Chondrocyte (in vitro differentiated cells): Measurements from ENCODE around the gene ELF2. TPM values are rescaled to one million over a fixed set of nuclear protein-coding genes. Genes with fewer than 3 reads are reported as not detected.
A peak's percentile ranks its signal among the peaks of the same experiment; 100 is the strongest.

ENCODE experiments used
- DNase-seq: peaks from one replicate; pipeline ENCODE4 v3.0.0; 2021; ENCODE audit warnings: mixed read lengths, low spot score
- H3K27ac Mint-ChIP-seq: one replicate; pipeline ENCODE4 v1.8.0; 2021; ENCODE audit warnings: mild to moderate bottlenecking, moderate library complexity, mixed read lengths; ENCODE audit not compliant: unreplicated experiment
- H3K27me3 Mint-ChIP-seq: 2 replicates; pipeline ENCODE4 v1.8.0; 2021; ENCODE audit warnings: low read depth, mixed read lengths
- H3K36me3 Mint-ChIP-seq: 2 replicates; pipeline ENCODE4 v1.8.0; 2021; ENCODE audit warnings: low read depth, mixed read lengths
- H3K4me1 Mint-ChIP-seq: 2 replicates; pipeline ENCODE4 v1.8.0; 2021; ENCODE audit warnings: low read depth, mild to moderate bottlenecking, mixed read lengths
- H3K4me3 Mint-ChIP-seq: one replicate; pipeline ENCODE4 v1.8.0; 2021; ENCODE audit warnings: mild to moderate bottlenecking, moderate library complexity, mixed read lengths; ENCODE audit not compliant: unreplicated experiment
- H3K9me3 Mint-ChIP-seq: 2 replicates; pipeline ENCODE4 v1.8.0; 2021; ENCODE audit warnings: low read depth, mixed read lengths
- total RNA-seq: library from RNA; stranded (reverse); gene quantifications from 3 replicates; pipeline ENCODE4 v1.2.1, GENCODE V29; 2021
- TF ChIP-seq, protein P1 (sequence below): fragments of 200-600 bp; sonication (generic); IDR thresholded peaks from 2 replicates; pipeline ENCODE4 v1.5.0; 2021; ENCODE audit warnings: antibody characterized with exemption, mild to moderate bottlenecking, moderate library complexity

The ELF2 gene
- total RNA-seq, 1 donor from 2014 or later = 30.2 TPM

DNA sequence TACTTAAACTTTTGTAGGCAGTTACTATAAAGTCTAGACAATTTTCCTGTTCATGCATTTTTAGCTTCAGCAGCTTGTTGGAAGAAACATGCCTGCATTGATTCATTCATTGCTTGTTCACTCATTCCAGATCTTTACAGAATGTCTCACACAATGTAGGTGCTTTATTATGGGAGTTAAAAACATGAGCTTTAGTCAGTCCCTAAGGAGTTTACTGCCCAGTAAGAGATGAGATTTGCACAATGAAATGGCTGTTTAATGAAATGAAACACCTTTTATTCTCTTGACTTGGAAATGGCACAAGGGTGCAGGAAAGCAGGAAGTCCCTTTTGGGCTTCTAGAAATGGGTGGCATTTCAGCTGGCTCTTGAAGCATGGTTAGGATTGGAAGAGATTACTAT is 158.5 kb downstream of the ELF2 start:
- TF ChIP-seq, protein P1, sequence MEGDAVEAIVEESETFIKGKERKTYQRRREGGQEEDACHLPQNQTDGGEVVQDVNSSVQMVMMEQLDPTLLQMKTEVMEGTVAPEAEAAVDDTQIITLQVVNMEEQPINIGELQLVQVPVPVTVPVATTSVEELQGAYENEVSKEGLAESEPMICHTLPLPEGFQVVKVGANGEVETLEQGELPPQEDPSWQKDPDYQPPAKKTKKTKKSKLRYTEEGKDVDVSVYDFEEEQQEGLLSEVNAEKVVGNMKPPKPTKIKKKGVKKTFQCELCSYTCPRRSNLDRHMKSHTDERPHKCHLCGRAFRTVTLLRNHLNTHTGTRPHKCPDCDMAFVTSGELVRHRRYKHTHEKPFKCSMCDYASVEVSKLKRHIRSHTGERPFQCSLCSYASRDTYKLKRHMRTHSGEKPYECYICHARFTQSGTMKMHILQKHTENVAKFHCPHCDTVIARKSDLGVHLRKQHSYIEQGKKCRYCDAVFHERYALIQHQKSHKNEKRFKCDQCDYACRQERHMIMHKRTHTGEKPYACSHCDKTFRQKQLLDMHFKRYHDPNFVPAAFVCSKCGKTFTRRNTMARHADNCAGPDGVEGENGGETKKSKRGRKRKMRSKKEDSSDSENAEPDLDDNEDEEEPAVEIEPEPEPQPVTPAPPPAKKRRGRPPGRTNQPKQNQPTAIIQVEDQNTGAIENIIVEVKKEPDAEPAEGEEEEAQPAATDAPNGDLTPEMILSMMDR = no peak
- Mint-ChIP-seq H3K36me3 (peaks cover 6% of the 10 kb centered on the region), H3K27me3 (no peaks in the 10 kb centered on the region), H3K9me3 (no peaks in the 10 kb centered on the region), H3K4me1 (peaks cover 70% of the 10 kb centered on the region), H3K27ac (peak overlapping the region; percentile 60), H3K4me3 (peak overlapping the region; percentile 89)
- no peak for DNase-seq

DNA sequence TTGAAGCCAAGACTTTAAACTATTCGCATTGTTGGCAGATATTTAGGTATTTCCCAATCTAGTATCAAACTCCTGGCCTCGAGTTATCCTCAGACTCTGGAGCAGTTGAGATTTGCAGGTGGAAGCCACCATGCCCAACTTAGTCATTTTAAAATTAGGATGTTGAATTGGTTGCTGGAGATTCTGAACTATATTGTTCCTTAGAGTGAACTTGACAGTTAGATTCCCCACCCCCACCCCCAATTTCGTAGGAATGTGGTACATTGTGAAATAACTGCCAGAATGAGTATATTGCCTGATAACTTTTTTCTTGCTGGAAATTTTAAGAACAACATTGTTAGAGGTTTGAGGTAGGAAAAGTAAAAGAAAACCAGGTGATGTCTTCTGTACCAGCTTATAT is 159.2 kb downstream of the ELF2 start:
- Mint-ChIP-seq H3K27me3 (no peaks in the 10 kb centered on the region), H3K4me3 (peak overlapping the region; percentile 89), H3K36me3 (peaks cover 6% of the 10 kb centered on the region), H3K27ac (no peak overlapping the region), H3K9me3 (no peaks in the 10 kb centered on the region), H3K4me1 (peaks cover 65% of the 10 kb centered on the region)
- TF ChIP-seq, protein P1 = no peak
- no peak for DNase-seq

DNA sequence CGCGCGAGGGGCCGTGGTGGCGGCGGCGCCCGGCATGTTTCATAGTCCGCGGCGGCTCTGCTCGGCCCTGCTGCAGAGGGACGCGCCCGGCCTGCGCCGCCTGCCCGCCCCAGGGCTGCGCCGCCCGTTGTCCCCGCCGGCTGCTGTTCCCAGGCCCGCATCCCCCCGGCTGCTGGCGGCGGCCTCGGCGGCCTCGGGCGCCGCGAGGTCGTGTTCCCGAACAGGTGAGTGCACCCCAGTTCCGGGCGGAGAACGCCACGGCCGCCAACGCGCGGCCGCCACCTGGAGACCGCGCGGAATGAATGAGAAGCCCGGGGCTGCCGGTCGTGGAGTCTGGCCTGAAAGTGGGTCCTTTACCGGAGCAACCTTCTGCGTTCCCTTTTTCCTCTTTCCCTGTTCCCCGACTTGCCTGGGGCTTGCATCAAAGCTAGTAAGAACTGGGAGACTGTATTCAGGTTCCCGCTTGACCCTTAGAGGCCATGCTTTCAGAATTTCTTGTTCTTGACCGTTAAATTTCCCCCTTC is 161.0 kb downstream of the ELF2 start:
- TF ChIP-seq, protein P1 = no peak
- no peaks in the 10 kb centered on the region for H3K27me3 Mint-ChIP-seq
- H3K4me3 Mint-ChIP-seq = peak overlapping the region; percentile 89
- no peak for DNase-seq
- H3K27ac Mint-ChIP-seq = peak overlapping the region; percentile 97
- peaks cover 4% of the 10 kb centered on the region for H3K36me3 Mint-ChIP-seq
- H3K9me3 Mint-ChIP-seq = no peaks in the 10 kb centered on the region
- H3K4me1 Mint-ChIP-seq = peaks cover 51% of the 10 kb centered on the region

DNA sequence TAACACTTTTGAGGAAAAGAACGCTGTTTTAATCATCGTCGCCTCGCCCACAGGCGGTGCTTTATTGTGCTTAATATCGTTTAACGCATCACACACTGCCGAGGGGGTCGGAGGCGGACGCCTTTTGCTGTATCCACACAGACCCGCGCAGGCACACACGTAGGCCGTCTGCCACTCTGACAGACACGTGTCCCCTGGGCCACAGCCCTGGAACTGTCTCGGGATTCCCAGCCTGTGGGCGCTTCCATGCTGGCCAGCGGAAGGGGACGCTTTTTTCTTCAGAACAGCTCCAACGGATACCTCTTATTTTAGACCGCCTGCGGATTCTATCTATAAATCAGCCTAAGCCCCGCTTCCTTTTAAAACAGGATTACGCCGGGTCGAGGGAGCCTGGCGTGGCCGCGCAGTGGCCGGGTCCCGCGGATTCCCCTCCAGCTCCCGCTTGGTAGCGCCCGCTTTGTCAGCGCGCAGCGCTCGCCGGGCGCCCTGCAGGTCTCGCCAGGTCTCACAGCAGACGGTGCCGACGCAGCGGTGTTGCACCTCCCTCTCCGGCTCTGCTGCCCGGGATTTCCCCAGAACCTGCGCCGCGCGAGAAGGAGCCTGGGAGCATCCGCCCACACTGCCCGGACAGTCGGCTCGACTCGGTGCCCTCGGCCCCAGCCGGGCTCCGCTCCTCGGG is 161.6 kb downstream of the ELF2 start, which contains the start of gene NOCT:
Gene NOCT (plus strand): TSS at position 513 of the 679 bp plus-strand sequence. CDS start 201 bp downstream, outside the sequence.
- Mint-ChIP-seq H3K27ac (peak within 1 kb of the TSS; percentile 97), H3K36me3 (peaks cover 4% of the 10 kb centered on the region), H3K27me3 (no peaks in the 10 kb centered on the region), H3K4me3 (peak within 1 kb of the TSS; percentile 89), H3K4me1 (peaks cover 49% of the 10 kb centered on the region), H3K9me3 (no peaks in the 10 kb centered on the region)
- DNase-seq = peak; percentile 98
- TF ChIP-seq, protein P1 = peak; percentile 2

DNA sequence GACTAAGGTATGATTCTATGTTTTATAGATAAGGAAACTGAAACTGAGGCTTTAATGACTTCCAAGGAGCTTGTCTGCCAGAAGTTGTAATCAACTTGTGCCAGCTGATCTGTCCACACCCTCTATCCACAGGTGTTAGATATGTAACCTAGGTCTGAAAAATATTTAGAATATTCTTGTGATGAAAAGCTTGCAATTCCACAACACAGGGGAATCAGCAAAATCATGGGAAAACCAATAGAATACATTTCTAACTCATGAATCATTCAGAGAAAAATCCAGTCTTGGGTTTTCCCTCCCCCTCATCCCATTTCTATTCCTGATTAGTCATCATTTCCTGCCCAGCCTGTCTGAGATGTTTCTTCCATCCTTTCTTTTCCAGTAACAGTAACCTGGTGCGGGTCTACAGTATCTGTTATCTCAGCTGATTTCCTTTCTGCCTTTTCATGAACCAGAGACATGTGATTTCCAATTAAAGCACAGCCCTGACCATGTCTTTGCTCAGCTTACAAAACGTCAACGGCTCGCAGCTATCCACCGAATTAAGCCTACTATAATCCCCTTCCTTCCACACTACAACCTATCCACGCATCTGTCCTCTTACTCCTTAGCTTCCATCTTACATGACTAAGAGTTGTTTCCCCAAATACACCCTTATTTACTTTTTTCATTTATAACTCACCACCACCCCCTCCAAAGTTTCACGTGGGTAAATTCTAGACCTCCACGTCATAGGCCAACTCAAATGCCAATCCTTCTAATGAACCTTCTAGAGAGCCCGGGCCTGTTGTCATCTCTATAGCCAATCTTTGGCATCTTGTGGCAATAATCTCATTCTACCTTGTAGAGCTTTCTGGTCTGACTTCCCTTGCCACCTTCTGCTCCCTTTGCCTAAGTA is 162.4 kb downstream of the ELF2 start:
- Mint-ChIP-seq H3K4me3 (peak overlapping the region; percentile 73), H3K9me3 (no peaks in the 10 kb centered on the region), H3K27me3 (no peaks in the 10 kb centered on the region), H3K36me3 (peaks cover 2% of the 10 kb centered on the region), H3K4me1 (peaks cover 41% of the 10 kb centered on the region), H3K27ac (peak overlapping the region; percentile 96)
- TF ChIP-seq, protein P1 = no peak
- no peak for DNase-seq
